ENCODE measurements around the gene SOCS2. TPM values are rescaled to one million over a fixed set of nuclear protein-coding genes. Genes with fewer than 3 reads are reported as not detected.

Gene SOCS2
- 10 to 100 TPM; 20.2 to 28.8 (median 25.9) TPM for polyA plus RNA-seq

GRCh38 chr12:93571925-93572711, at the start of gene SOCS2:
Gene SOCS2, plus strand, starts transcription at chr12:93572675. Its CDS starts 223 bp downstream, at chr12:93572898.
- Mint-ChIP-seq H3K4me1 (peaks cover 34 to 42% of the 10 kb centered on the region in 2 donors), H3K27me3 (ENCODE audit: low read depth in 3 of 3) (peaks cover 5 to 17% (median 7%) of the 10 kb centered on the region in 3 donors), H3K4me3 (peak within 1 kb of the TSS; percentile 92 to 99 (median 97)), H3K9me3 (peaks cover 0 to 1% (median 0%) of the 10 kb centered on the region in 6 donors), H3K36me3 (peaks cover 4 to 20% (median 6%) of the 10 kb centered on the region in 3 donors), H3K27ac (peak within 1 kb of the TSS; percentile 79 to 93 (median 87))
- peak; percentile 41 to 48 (median 42) for DNase-seq

DNA sequence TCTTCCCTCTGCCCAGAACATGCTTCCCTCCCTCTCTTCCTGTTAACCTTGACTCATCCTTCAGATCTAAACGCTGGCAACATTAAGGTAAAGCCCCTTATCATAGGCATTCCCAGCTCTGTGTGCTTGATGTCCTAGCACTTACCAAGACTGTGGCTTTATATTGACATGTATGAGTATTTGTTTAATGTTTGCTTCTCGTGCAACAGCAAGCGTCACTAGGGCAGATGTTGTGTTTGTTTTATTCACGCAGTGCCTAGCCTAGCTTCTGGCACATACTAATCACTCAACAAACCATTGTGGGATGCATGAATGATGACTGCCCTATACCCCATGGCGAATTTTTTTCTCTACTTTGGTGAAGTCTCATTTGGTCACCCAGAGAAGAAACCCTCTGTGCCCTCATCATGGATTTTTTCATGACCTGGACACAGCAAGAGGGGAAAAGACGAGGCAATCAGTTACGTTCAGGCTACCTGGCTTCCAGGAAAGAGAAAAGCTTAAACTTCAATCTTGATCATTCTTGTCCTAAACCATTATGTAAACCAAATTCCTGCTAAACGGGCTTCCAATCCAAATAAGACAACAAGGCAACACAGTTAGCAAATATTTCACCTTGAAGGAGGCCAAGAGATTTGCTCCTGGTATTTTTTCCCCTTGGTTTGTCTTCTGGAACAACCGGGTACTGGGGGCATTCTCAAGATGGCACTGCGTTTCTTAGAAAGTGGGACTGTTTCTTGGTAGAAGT, 47.9 kb upstream of the SOCS2 start:
- no peaks in the 10 kb centered on the region for H3K36me3 Mint-ChIP-seq
- H3K4me1 Mint-ChIP-seq: peaks cover 13 to 24% of the 10 kb centered on the region in 2 donors
- peak overlapping the region in 1 of 6 donors; percentile 9 for H3K27ac Mint-ChIP-seq
- H3K27me3 Mint-ChIP-seq (ENCODE audit: low read depth in 3 of 3): peaks cover 0 to 2% (median 0%) of the 10 kb centered on the region in 3 donors
- DNase-seq: no peak
- H3K9me3 Mint-ChIP-seq: no peaks in the 10 kb centered on the region
- no peak overlapping the region for H3K4me3 Mint-ChIP-seq

- no peaks in the 10 kb centered on the region for H3K36me3 Mint-ChIP-seq
- no peak overlapping the region for H3K27ac Mint-ChIP-seq
- no peaks in the 10 kb centered on the region for H3K9me3 Mint-ChIP-seq
- peaks cover 0 to 2% (median 0%) of the 10 kb centered on the region in 3 donors for H3K27me3 Mint-ChIP-seq (ENCODE audit: low read depth in 3 of 3)
- no peak overlapping the region for H3K4me3 Mint-ChIP-seq
- DNase-seq: no peak
- H3K4me1 Mint-ChIP-seq: peaks cover 20 to 21% of the 10 kb centered on the region in 2 donors
Observed at GRCh38 chr12:93526786-93527428, 45.6 kb upstream of the SOCS2 start.

GRCh38 chr12:93530358-93530757, 42.1 kb upstream of the SOCS2 start:
- peak overlapping the region; percentile 4 to 70 (median 50) for H3K27ac Mint-ChIP-seq
- no peak for DNase-seq

DNA sequence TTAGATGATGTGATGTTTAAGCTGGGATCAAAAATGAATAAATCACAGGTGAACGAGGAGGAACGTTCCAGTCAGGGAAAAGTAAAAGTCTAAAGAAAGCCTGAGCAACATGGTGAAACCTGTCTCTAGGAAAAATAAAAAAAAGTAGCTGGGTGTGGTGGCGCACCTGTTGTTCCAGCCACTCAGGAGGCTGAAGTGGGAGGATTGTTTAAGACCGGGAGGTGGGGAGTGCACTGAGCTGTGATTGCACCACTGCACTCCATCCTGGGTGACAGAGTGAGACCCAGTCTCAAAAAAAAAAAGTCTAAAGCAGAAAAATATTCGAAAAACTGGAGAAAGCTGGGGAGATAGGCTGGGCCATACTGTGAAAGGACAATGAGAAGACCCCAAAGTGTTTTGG, 39.2 kb upstream of the SOCS2 start:
- Mint-ChIP-seq H3K36me3 (no peaks in the 10 kb centered on the region), H3K9me3 (no peaks in the 10 kb centered on the region), H3K4me3 (no peak overlapping the region), H3K27me3 (ENCODE audit: low read depth in 3 of 3) (peaks cover 0 to 2% (median 0%) of the 10 kb centered on the region in 3 donors), H3K27ac (peak overlapping the region in 1 of 6 donors; percentile 66), H3K4me1 (peaks cover 24 to 32% of the 10 kb centered on the region in 2 donors)
- no peak for DNase-seq

More at GRCh38 chr12:93530358-93530757, 42.1 kb upstream of the SOCS2 start:
- H3K4me1 Mint-ChIP-seq: peaks cover 10 to 17% of the 10 kb centered on the region in 2 donors
- no peaks in the 10 kb centered on the region for H3K36me3 Mint-ChIP-seq
- peak overlapping the region; percentile 0 to 51 (median 11) for H3K4me3 Mint-ChIP-seq
- H3K27me3 Mint-ChIP-seq (ENCODE audit: low read depth in 3 of 3): peaks cover 0 to 2% (median 0%) of the 10 kb centered on the region in 3 donors
- no peaks in the 10 kb centered on the region for H3K9me3 Mint-ChIP-seq

DNA sequence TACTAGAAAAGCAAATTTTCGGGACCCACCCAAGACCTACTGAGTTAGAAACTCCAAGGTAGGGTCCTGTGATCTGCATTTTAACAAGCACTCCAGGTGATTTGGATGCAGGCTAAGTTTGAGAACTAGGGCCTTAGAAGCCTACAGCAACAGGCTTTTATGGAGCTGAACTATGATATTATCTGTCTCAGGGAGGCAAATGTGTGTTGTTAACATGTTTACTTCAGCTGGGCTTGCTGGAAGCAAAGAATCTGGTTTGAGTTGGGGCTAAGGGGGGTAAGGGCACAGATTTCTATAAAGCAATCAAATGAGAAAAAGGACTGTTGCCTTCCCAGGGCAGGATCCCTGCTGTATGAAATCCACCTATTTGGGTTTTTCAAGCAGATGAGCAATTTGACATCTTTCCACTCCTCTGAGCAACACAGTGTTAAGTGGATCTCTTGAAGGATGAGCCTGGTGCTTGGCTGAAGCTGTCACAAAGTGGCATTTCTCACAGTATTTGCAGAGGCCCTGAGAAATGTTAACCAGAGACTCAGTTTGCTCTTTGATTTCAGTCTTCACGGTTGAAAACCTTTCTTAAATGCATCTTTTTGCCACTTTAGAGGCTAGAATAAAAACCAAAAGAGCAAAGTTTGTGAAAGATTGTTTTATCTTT, 36.2 kb upstream of the SOCS2 start:
- peaks cover 34 to 35% of the 10 kb centered on the region in 2 donors for H3K4me1 Mint-ChIP-seq
- H3K27me3 Mint-ChIP-seq (ENCODE audit: low read depth in 3 of 3): peaks cover 0 to 2% (median 0%) of the 10 kb centered on the region in 3 donors
- H3K36me3 Mint-ChIP-seq: no peaks in the 10 kb centered on the region
- H3K27ac Mint-ChIP-seq: peak overlapping the region in 3 of 6 donors; percentile 45 to 70 (median 67)
- peak overlapping the region in 1 of 5 donors; percentile 10 for H3K4me3 Mint-ChIP-seq
- no peaks in the 10 kb centered on the region for H3K9me3 Mint-ChIP-seq
- no peak for DNase-seq

GRCh38 chr12:93536766-93537488, 35.5 kb upstream of the SOCS2 start:
- H3K27me3 Mint-ChIP-seq (ENCODE audit: low read depth in 3 of 3): peaks cover 0 to 2% (median 0%) of the 10 kb centered on the region in 3 donors
- peak overlapping the region in 3 of 5 donors; percentile 7 to 46 (median 22) for H3K4me3 Mint-ChIP-seq
- DNase-seq: no peak
- no peaks in the 10 kb centered on the region for H3K9me3 Mint-ChIP-seq
- peaks cover 40 to 41% of the 10 kb centered on the region in 2 donors for H3K4me1 Mint-ChIP-seq
- peak overlapping the region in 3 of 6 donors; percentile 45 to 67 (median 47) for H3K27ac Mint-ChIP-seq
- H3K36me3 Mint-ChIP-seq: peaks cover 0 to under 1% (median 0%) of the 10 kb centered on the region in 3 donors

GRCh38 chr12:93537769-93538168, 34.7 kb upstream of the SOCS2 start:
- Mint-ChIP-seq H3K27me3 (ENCODE audit: low read depth in 3 of 3) (peaks cover 0 to 2% (median 0%) of the 10 kb centered on the region in 3 donors), H3K4me1 (peaks cover 46 to 47% of the 10 kb centered on the region in 2 donors), H3K27ac (no peak overlapping the region), H3K9me3 (no peaks in the 10 kb centered on the region), H3K36me3 (peaks cover 0 to 4% (median 0%) of the 10 kb centered on the region in 3 donors), H3K4me3 (no peak overlapping the region)
- no peak for DNase-seq

DNA sequence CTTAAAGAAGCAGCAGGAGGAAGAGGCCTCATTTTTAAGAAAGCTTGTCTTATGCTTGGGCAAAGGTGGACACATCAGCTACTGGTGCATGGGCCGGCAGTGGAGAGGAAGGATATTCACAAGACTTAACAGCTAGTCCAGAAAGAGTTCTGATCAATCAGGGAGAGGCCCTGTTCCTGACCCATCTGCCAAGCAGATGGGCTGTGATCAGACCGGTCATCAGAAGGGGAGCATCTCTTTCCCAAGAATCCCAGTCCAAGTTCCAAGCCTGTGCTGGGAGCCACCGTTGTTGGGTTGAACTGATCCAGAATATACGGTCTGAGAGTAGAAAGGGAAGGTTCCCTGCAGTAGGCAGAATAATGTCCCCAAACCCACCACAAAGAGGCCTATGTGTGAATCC, 32.7 kb upstream of the SOCS2 start:
- peaks cover 9 to 16% (median 11%) of the 10 kb centered on the region in 3 donors for H3K36me3 Mint-ChIP-seq
- H3K9me3 Mint-ChIP-seq: no peaks in the 10 kb centered on the region

GRCh38 chr12:93540466-93540865, 32.0 kb upstream of the SOCS2 start:
- Mint-ChIP-seq H3K4me1 (peaks cover 46 to 50% of the 10 kb centered on the region in 2 donors), H3K9me3 (no peaks in the 10 kb centered on the region), H3K27me3 (ENCODE audit: low read depth in 3 of 3) (peaks cover 0 to 2% (median 0%) of the 10 kb centered on the region in 3 donors), H3K27ac (peak overlapping the region; percentile 12 to 96 (median 64)), H3K4me3 (peak overlapping the region in 4 of 5 donors; percentile 2 to 73 (median 44)), H3K36me3 (peaks cover 12 to 18% (median 13%) of the 10 kb centered on the region in 3 donors)
- DNase-seq: no peak

More for the DNA sequence above, 32.7 kb upstream of the SOCS2 start:
- Mint-ChIP-seq H3K4me1 (peaks cover 46 to 50% of the 10 kb centered on the region in 2 donors), H3K4me3 (peak overlapping the region in 1 of 5 donors; percentile 16), H3K27me3 (ENCODE audit: low read depth in 3 of 3) (peaks cover 0 to 2% (median 0%) of the 10 kb centered on the region in 3 donors), H3K27ac (peak overlapping the region in 5 of 6 donors; percentile 12 to 96 (median 65))
- DNase-seq: no peak

GRCh38 chr12:93541578-93542225, 30.8 kb upstream of the SOCS2 start:
- H3K4me3 Mint-ChIP-seq: peak overlapping the region in 4 of 5 donors; percentile 39 to 73 (median 59)
- DNase-seq: peak in 1 of 3 donors; percentile 14
- no peaks in the 10 kb centered on the region for H3K9me3 Mint-ChIP-seq
- peak overlapping the region; percentile 75 to 96 (median 82) for H3K27ac Mint-ChIP-seq
- peaks cover 12 to 18% (median 16%) of the 10 kb centered on the region in 3 donors for H3K36me3 Mint-ChIP-seq
- peaks cover 37 to 40% of the 10 kb centered on the region in 2 donors for H3K4me1 Mint-ChIP-seq
- no peaks in the 10 kb centered on the region for H3K27me3 Mint-ChIP-seq (ENCODE audit: low read depth in 3 of 3)

GRCh38 chr12:93547778-93548177, 24.7 kb upstream of the SOCS2 start:
- H3K36me3 Mint-ChIP-seq: peaks cover 15 to 21% (median 17%) of the 10 kb centered on the region in 3 donors
- no peak overlapping the region for H3K27ac Mint-ChIP-seq

More at GRCh38 chr12:93547778-93548177, 24.7 kb upstream of the SOCS2 start:
- peaks cover 0 to 6% of the 10 kb centered on the region in 2 donors for H3K4me1 Mint-ChIP-seq
- H3K4me3 Mint-ChIP-seq: no peak overlapping the region
- no peaks in the 10 kb centered on the region for H3K9me3 Mint-ChIP-seq
- no peaks in the 10 kb centered on the region for H3K27me3 Mint-ChIP-seq (ENCODE audit: low read depth in 3 of 3)
- no peak for DNase-seq

Data from immature natural killer cell (primary cell).